NCI-H446 (cell line): Measurements from ENCODE around the gene CRAT.

Experiments used
- DNase-seq, 2 experiments: peaks; one replicate each; lab custom pipeline; 2025; lab: John Stamatoyannopoulos, UW

Gene CRAT

GRCh38 chr9:129060991-129061390 is 49.6 kb downstream of the CRAT start:
- DNase-seq, result no peak

DNA sequence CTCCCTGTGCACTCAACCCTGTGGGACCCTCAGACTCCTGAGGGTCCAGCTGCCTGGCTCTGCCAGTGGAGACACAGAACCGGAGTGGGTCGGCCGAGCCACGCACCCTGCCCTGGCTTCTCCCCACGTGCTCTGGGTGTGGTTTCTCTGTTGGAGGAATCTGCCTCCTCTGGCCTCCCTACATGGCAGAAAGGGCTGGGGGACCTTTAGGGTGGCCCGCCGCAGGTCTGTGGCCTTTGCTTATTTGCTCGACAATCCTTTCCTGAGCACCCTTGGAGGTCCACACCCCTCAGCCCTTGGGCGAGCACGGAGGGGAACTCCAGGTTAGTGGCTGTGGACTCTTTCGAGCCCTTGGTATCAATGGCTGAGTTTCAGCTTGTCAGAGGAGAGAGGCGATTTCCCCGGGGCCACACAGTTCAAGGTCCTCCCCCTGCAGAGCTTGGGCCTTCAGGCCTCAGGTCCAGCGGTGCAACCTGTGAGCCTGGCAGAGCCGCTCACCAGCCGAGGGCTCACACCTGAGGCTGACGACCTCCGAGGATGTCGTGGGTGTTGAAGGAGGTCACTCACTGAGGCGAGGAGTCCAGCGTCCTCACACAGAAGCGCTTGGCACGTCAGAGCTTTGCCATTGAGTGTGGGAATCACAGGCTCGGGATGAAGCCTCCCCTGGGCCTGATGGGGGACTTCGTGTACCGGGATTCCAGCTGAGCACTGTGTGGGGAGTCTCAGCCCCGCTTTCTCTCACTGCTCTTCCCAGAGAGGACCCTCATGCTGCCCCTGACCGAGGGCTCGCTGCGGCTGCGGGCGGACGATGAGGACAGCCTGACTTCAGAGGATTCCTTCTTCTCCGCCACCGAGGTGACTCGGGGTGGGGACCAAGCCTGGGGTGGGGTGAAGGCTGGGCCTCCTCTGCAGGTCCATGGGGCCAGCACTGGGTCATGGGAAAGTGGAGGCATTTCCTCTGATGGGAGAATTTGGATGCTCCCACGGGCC is 50.5 kb downstream of the CRAT start:
- DNase-seq, result no peak

DNA sequence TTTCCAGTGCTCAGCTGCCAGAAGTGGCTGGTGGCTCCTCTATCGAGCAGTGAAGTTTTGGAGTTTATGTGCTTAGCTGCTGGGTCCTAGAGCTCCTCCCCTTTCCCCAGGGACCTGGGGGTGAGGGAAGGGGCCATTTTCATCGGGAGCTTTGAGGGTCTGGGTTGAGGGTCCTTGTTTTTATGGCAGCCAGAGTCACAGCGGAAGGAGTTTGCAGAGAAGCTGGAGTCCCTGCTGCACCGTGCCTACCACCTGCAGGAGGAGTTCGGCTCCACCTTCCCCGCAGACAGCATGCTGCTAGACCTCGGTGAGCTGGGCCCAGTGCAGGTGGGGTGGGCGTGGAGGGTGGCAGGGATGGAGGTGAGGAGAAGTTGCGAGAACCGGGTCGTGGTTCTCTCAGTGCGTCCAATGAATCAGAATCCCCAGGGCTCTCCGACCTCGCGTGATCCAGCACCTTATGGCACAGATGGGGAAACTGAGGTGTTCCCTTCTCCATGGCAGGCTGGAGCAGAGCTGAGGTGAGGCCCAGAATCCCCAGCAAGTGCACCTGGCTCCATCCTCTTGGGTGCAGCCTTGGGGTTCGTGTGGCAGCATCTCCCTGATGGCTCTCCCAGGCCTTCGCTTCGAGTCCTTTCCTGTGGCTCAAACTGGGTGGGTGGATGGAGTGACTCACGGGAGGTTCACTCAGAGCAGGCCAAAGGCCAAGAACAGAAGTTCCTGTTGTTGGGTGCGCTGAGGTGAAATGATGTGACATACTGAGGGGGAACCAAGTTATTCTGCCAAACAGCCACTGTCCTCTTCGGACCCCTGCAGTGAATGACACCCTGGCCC is 51.4 kb downstream of the CRAT start:
- DNase-seq, result no peak

DNA sequence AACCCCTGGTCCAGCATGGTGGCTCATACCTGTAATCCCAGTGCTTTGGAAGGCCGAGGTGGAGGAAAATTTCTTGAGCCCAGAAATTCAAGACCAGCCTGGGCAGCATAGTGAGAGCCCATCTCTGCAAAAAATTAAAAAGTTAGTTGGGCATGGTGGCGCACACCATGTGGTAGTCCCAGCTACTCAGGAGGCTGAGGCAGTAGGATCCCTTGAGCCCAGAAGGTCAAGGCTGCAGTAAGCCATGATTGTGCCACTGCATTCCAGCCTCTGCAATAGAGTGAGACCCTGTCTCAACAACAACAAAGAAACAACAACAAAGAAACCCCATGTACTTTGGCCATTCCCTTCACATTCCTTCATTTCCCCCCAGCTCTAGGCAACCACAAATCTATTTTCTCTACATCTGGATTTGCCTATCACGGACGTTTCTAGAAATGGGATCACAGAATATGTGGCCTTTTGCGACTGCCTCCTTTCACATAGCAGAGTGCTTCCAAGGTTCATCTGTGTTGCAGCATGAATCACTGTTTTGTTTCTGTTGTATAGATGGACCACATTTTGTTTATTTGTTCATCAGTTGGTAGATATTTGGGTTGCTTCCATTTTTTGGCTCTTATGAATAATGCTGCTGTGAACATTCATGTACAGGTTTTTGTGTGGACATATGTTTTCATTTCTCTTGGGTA is 56.3 kb downstream of the CRAT start:
- no peak for DNase-seq

DNA sequence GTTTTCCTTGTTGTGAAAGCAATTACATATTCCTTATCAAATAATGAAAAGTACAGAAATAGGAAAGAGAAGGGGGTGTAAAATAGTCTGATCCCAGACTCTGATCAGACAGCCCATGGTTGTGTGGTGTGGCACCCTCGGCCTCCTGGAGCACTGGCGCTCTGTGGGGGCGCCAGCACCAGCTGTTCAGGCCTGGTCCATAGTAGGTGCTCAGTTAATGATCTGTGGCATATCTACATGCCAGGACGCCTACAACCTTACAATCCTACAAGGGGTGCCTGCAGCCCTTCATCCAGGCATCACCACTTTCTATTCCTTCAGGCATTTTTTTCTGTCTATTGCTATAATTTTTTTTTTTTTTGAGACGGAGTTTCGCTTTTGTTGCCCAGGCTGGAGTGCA is 57.6 kb downstream of the CRAT start:
- no peak for DNase-seq

GRCh38 chr9:129052592-129052991 is 58.0 kb downstream of the CRAT start:
- peak in 1 of 2 experiments; percentile 2 for DNase-seq
